Measurements from ENCODE around the gene PRLR.

DNA sequence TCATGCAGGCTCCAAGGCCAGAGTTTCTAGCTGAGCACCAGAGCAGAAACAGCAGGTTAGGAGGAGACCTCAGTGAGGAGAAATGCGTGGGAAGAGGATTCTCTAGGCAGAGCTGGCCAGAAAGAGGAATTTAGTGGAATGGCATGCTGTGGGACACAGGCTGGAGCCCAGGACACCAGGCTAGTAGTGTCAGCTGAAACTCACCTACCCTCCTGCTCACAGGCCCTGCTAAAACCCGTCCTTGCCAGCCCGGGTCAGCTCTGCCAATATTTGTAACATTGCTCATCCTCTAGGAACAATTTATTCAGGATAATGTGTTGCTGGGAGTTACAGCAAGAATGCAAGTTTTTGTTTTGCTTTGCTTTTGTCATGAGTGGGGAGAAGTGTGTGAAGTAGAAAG, 142.3 kb downstream of the PRLR start:
- TF ChIP-seq, protein P1, sequence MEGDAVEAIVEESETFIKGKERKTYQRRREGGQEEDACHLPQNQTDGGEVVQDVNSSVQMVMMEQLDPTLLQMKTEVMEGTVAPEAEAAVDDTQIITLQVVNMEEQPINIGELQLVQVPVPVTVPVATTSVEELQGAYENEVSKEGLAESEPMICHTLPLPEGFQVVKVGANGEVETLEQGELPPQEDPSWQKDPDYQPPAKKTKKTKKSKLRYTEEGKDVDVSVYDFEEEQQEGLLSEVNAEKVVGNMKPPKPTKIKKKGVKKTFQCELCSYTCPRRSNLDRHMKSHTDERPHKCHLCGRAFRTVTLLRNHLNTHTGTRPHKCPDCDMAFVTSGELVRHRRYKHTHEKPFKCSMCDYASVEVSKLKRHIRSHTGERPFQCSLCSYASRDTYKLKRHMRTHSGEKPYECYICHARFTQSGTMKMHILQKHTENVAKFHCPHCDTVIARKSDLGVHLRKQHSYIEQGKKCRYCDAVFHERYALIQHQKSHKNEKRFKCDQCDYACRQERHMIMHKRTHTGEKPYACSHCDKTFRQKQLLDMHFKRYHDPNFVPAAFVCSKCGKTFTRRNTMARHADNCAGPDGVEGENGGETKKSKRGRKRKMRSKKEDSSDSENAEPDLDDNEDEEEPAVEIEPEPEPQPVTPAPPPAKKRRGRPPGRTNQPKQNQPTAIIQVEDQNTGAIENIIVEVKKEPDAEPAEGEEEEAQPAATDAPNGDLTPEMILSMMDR (IDR thresholded peaks at IDR 0.05): no peak
- TF ChIP-seq ZFX (IDR thresholded peaks at IDR 0.05; ENCODE audit: borderline replicate concordance): no peak

Data from 22Rv1 (cell line).